Neural cell (in vitro differentiated cells): ENCODE measurements around the gene PSORS1C2. TPM values are rescaled to one million over a fixed set of nuclear protein-coding genes. Genes with fewer than 3 reads are reported as not detected.

ENCODE experiments used
- H2AFZ ChIP-seq: fragments of 200-600, 300-800 bp; sonication (generic), shearing (Covaris generic); 2 replicates; pipeline ENCODE4 v1.6.0; 2014; ENCODE audit warnings: low read depth, mild to moderate bottlenecking, antibody characterized with exemption, low read length, moderate library complexity
- H3F3A ChIP-seq: fragments of 200-600 bp; shearing (Covaris generic); 2 replicates; pipeline ENCODE4 v1.6.1; 2016; ENCODE audit warnings: mild to moderate bottlenecking, moderate library complexity, mixed read lengths, antibody characterized with exemption, low read length; ENCODE audit not compliant: insufficient read depth, poor library complexity, severe bottlenecking
- H3K27ac ChIP-seq: fragments of 200-600, 300-800 bp; sonication (generic), shearing (Covaris generic); 2 replicates; pipeline ENCODE4 v1.5.1; 2014; ENCODE audit warnings: mild to moderate bottlenecking, low read length, moderate library complexity
- H3K27me3 ChIP-seq: fragments of 300-800, 200-600 bp; sonication (generic), shearing (Covaris generic); 2 replicates; pipeline ENCODE4 v1.6.0; 2014; ENCODE audit warnings: mild to moderate bottlenecking, low read depth, low read length, moderate library complexity; ENCODE audit not compliant: insufficient read depth
- H3K36me3 ChIP-seq: fragments of 300-800, 200-600 bp; sonication (generic), shearing (Covaris generic); 2 replicates; pipeline ENCODE4 v1.5.1; 2014; ENCODE audit warnings: mild to moderate bottlenecking, antibody characterized with exemption, low read length, moderate library complexity; ENCODE audit not compliant: insufficient read depth
- H3K4me2 ChIP-seq: fragments of 300-800, 200-600 bp; sonication (generic), shearing (Covaris generic); 2 replicates; pipeline ENCODE4 v1.6.0; 2014; ENCODE audit warnings: mild to moderate bottlenecking, low read length
- H3K4me3 ChIP-seq: fragments of 300-800, 200-600 bp; sonication (generic), shearing (Covaris generic); 2 replicates; pipeline ENCODE4 v1.5.1; 2014; ENCODE audit warnings: mild to moderate bottlenecking, low read length, moderate library complexity
- H3K79me2 ChIP-seq: fragments of 200-600 bp; shearing (Covaris generic); replicated peaks from 2 replicates; pipeline ENCODE4 v1.6.0; 2014; ENCODE audit warnings: mild to moderate bottlenecking, low read length, moderate library complexity; ENCODE audit not compliant: insufficient read depth
- H3K9ac ChIP-seq: fragments of 300-800, 200-600 bp; sonication (generic), shearing (Covaris generic); 2 replicates; pipeline ENCODE4 v1.6.1; 2016; ENCODE audit warnings: mild to moderate bottlenecking, low read length, mixed read lengths
- H3K9me2 ChIP-seq: fragments of 200-600 bp; shearing (Covaris generic); 2 replicates; pipeline ENCODE4 v1.6.1; 2016; ENCODE audit warnings: mild to moderate bottlenecking, low read length, mixed read lengths; ENCODE audit not compliant: insufficient read depth
- H3K9me3 ChIP-seq: fragments of 200-600, 300-800 bp; sonication (generic), shearing (Covaris generic); 2 replicates; pipeline ENCODE4 v1.6.1; 2016; ENCODE audit warnings: mild to moderate bottlenecking, mixed run types, low read length, moderate library complexity, mixed read lengths
- H4K20me1 ChIP-seq: fragments of 200-600 bp; shearing (Covaris generic); 2 replicates; pipeline ENCODE4 v1.6.1; 2016; ENCODE audit warnings: mild to moderate bottlenecking, mixed run types; ENCODE audit not compliant: insufficient read depth
- CTCF ChIP-seq: fragments of 450-650 bp; IDR thresholded peaks from 2 replicates; pipeline ENCODE4 v1.5.1; 2014; ENCODE audit warnings: antibody characterized with exemption, mild to moderate bottlenecking, moderate library complexity; ENCODE audit not compliant: poor library complexity, severe bottlenecking
- EP300 ChIP-seq: fragments of 450-650 bp; conservative IDR thresholded peaks from 2 replicates; pipeline ENCODE4 v1.6.1; 2014; ENCODE audit warnings: antibody characterized with exemption, mild to moderate bottlenecking, moderate library complexity; ENCODE audit not compliant: poor library complexity, severe bottlenecking
- EZH2 ChIP-seq: fragments of 200-600, 300-800 bp; shearing (Covaris generic), sonication (generic); IDR thresholded peaks from 2 replicates; pipeline ENCODE4 v1.6.1; 2014; ENCODE audit warnings: antibody characterized with exemption, low read length, borderline replicate concordance, mild to moderate bottlenecking; ENCODE audit not compliant: insufficient read depth, poor library complexity, severe bottlenecking
- MXI1 ChIP-seq: fragments of 450-650 bp; conservative IDR thresholded peaks from 2 replicates; pipeline ENCODE4 v1.6.1; 2014; ENCODE audit warnings: antibody characterized with exemption, mild to moderate bottlenecking; ENCODE audit not compliant: poor library complexity, severe bottlenecking
- POLR2AphosphoS5 ChIP-seq: IDR thresholded peaks from 2 replicates; pipeline ENCODE4 v1.6.1; 2012
- RAD21 ChIP-seq: fragments of 450-650 bp; conservative IDR thresholded peaks from 2 replicates; pipeline ENCODE4 v1.6.1; 2014; ENCODE audit warnings: antibody characterized with exemption, mild to moderate bottlenecking, moderate library complexity
- REST ChIP-seq: IDR thresholded peaks from 2 replicates; pipeline ENCODE4 v1.6.1; 2012; ENCODE audit warnings: borderline replicate concordance
- SMC3 ChIP-seq: fragments of 450-650 bp; conservative IDR thresholded peaks from 2 replicates; pipeline ENCODE4 v1.6.1; 2014; ENCODE audit warnings: antibody characterized with exemption, mild to moderate bottlenecking, moderate library complexity; ENCODE audit not compliant: poor library complexity
- TAF1 ChIP-seq: IDR thresholded peaks from 2 replicates; pipeline ENCODE4 v1.6.1; 2012; ENCODE audit warnings: low read depth
- polyA plus RNA-seq: library from polyadenylated mRNA; depleted of rRNA; stranded (reverse); fragments of >200 nt; gene quantifications from 2 replicates; pipeline ENCODE4 v1.2.3, GENCODE V29; 2014

PSORS1C2 gene
- polyA plus RNA-seq, 1 donor from 2014 or later = not detected

GRCh38 chr6:31144296-31144969 lies 5.6 kb upstream of the PSORS1C2 start:
- no peaks in the 10 kb centered on the region for H3K27me3 ChIP-seq
- H3K4me2 ChIP-seq = no peak overlapping the region
- H2AFZ ChIP-seq = no peak overlapping the region
- no peaks in the 10 kb centered on the region for H3F3A ChIP-seq
- no peak overlapping the region for H3K4me3 ChIP-seq
- no peak overlapping the region for H3K27ac ChIP-seq
- H3K9ac ChIP-seq = no peak overlapping the region
- no peak for TF ChIP-seq EP300
- TF ChIP-seq SMC3 = no peak
- no peak for TF ChIP-seq EZH2
- TF ChIP-seq CTCF = no peak
- TF ChIP-seq RAD21 = no peak
- no peak for TF ChIP-seq REST
- no peak for TF ChIP-seq TAF1
- no peak for TF ChIP-seq MXI1
- TF ChIP-seq POLR2AphosphoS5 = no peak
- no peaks in the 10 kb centered on the region for H3K9me3 ChIP-seq
- H3K36me3 ChIP-seq = no peaks in the 10 kb centered on the region
- H3K9me2 ChIP-seq = no peaks in the 10 kb centered on the region
- H4K20me1 ChIP-seq = no peaks in the 10 kb centered on the region
- no peaks in the 10 kb centered on the region for H3K79me2 ChIP-seq

GRCh38 chr6:31143148-31143547 lies 4.3 kb upstream of the PSORS1C2 start:
- no peaks in the 10 kb centered on the region for H3K36me3 ChIP-seq
- H3K9ac ChIP-seq = no peak overlapping the region
- no peaks in the 10 kb centered on the region for H3K9me2 ChIP-seq
- no peaks in the 10 kb centered on the region for H3K9me3 ChIP-seq
- H4K20me1 ChIP-seq = no peaks in the 10 kb centered on the region
- TF ChIP-seq MXI1 (no peak), CTCF (no peak), EZH2 (no peak), REST (no peak), POLR2AphosphoS5 (no peak), EP300 (no peak), RAD21 (no peak), TAF1 (no peak), SMC3 (no peak)
- no peak overlapping the region for H3K4me2 ChIP-seq
- H3K27me3 ChIP-seq = no peaks in the 10 kb centered on the region
- H2AFZ ChIP-seq = no peak overlapping the region
- no peak overlapping the region for H3K27ac ChIP-seq
- H3K79me2 ChIP-seq = no peaks in the 10 kb centered on the region
- H3K4me3 ChIP-seq = no peak overlapping the region
- H3F3A ChIP-seq = no peaks in the 10 kb centered on the region
